GM19372 (cell line): ENCODE data around the gene TBC1D22A.

Source experiments
- ATAC-seq: cut with Tn5 transposase; IDR thresholded peaks from one replicate; pipeline ENCODE4 v1.9.1; 2021; ENCODE audit warnings: mild to moderate bottlenecking, low read depth, moderate library complexity; ENCODE audit not compliant: unreplicated experiment

TBC1D22A gene

GRCh38 chr22:46871826-46872225, 109.4 kb downstream of the TBC1D22A start:
- ATAC-seq, result no peak

DNA sequence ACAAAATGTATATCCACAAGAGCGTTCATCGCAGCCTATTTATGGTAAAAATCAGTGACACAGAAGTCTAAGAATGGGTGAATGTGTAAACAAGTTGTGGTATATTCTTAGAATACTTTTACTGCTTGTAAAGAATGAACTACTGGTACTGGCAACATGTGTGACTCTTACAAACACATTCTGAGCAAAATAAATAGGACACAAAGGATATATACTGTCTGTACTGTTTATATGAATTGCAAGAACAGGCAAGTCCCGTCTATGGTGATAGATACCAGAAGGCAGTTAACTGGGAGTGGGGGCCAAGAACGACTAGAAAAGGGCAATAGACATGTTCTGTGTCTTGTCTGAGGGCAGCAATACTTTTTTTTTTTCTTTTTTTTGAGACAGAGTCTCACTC, 112.6 kb downstream of the TBC1D22A start:
- ATAC-seq, result no peak

DNA sequence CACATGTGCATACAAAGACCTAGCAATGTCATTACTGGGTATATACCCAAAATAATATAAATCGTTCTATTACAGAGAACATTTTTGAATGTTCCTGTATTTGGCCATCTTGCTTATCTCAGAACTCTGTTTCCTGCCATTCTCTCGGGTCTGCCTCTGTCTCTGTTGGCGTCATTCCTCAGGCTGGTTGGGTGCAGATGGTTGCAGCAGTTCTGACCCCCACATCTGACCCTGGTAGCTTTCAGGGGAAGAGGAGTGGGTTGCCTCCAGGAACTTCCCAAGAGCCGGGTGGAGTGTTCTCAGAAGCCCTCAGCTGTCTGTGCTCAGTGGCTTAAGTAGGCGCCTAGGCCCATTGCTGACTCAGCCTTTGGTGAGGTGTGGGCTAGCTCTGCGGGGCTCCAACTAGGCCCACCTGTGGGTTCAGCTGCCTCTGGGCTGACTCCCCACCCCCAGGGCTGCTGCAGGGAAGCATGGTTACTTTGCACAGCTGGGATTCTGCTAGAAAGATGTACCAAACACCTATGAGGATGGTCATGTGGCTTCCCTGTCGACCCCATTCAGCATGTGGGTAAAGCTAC, 114.0 kb downstream of the TBC1D22A start:
- ATAC-seq, result no peak

DNA sequence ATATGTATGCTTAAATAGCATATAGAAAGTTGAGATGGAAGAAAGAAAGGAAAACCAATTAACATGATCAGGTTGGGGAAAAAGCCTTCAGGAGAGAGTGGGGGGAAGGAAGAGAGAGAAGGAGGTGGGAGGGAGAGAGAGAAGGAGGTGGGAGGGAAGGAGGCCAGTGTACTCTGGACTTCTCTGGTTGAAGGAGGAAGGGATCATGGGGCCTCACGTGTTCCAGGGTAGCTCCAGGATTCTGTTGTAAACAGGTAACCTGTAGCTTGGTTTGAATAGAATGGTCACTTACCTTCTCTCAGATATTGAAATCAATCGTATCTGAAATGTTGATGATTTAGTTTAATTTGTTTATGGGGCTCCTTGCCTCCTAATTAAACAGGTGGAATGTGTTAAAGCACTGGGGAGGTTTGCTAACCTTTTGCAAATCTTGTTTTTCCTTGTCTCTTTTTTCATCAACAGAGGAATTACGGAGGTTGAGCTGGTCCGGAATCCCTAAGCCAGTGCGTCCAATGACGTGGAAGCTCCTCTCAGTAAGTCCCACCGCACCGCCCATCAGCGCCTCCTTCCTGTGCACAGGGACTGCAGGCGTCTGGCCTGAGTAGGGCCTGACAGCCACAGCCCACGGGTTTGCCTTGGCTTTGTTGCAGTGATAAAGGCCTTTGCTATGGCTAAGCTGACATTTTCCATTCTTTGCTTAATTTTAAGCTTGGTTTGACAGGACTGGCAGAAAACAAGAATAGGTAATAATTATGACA, 115.9 kb downstream of the TBC1D22A start:
- no peak for ATAC-seq

GRCh38 chr22:46879083-46879482, 116.6 kb downstream of the TBC1D22A start:
- no peak for ATAC-seq

- no peak for ATAC-seq
Observed at GRCh38 chr22:46881373-46882118, 119.1 kb downstream of the TBC1D22A start.

DNA sequence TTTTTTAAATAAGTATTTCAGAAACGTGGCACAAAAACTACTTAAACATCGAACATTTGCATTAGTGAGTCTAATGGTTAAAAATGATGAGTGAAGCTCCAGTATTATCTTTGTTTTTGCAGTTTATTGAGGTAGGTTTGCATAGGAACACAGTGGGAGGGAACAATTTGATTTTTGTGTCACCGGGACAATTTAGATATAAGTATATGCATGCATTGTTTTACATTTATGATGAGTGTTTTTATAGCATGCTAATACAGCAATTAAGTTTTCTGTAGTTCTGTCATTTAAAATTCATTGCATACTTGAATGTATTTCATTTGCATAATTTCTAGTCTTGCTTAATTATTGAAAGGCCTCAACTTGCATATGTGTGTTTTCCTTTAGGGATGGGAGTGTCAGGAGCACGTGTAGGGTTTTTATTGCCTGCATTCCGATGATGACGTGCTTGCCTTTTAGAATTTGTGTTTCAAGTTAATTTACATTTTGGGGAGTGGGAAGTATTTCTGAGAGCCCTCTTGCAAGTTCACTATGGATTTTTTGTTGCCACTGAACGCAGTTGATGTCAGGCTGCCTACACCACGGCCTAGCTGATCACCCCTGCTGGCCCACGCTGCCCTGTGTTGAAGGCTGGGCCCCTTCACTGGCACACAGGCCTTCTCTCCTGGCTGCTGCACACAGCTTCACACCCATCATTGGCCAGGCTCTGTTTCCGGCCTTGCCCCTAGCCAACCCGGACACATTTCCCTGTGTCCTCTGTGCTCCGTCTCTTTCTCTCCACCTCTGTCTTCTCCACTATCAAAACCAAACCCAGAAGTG, 120.9 kb downstream of the TBC1D22A start:
- ATAC-seq, result no peak

GRCh38 chr22:46884365-46884764, 121.9 kb downstream of the TBC1D22A start:
- no peak for ATAC-seq

GRCh38 chr22:46887978-46888377, 125.5 kb downstream of the TBC1D22A start:
- ATAC-seq, result no peak

GRCh38 chr22:46890819-46891218, 128.4 kb downstream of the TBC1D22A start:
- no peak for ATAC-seq

DNA sequence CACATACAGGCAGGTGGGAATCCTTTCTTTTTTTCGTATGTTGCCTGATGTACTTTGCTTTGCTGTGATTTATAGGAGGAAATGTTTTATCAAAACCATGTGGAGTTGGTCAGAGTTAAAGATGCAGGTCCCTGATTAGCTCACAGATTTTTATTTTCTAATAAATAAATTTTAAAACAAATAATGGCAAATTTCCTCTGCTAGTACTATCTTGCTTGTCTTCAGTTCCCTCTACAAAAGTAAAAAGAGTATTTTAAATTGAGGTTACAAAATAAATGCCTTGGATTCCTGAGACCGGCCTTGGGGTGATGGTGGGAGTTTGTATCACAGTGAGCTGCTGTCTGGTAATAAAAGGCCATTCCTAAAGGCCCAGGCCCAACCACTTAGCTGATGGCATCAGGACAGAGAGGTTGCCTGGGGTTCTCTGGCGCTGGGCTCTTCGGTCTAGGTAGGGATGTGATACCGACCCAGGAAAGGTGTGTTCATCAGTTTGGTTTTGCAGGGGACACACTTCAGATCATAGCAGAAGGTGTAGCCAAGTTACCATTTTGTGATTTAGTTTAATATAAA, 129.0 kb downstream of the TBC1D22A start:
- no peak for ATAC-seq

DNA sequence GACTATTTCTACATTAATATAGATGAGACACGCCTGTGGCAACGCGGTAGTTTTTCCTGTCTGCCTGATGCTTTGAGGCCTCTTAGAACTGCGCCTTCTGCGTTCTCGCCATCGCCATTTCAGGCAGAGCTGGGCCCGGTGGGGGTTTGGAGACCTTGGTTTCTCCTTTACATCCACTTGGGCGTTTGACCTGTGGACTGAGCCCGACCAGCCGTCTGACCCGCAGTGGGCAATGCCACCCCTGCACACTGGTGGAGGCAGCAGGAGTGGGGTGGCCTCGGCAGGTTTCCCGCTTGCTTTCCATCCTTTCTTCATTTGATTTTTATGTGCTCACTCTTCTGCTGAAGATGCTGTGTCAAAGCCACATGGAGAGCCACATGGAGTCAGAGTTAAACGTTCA, 130.4 kb downstream of the TBC1D22A start:
- no peak for ATAC-seq

DNA sequence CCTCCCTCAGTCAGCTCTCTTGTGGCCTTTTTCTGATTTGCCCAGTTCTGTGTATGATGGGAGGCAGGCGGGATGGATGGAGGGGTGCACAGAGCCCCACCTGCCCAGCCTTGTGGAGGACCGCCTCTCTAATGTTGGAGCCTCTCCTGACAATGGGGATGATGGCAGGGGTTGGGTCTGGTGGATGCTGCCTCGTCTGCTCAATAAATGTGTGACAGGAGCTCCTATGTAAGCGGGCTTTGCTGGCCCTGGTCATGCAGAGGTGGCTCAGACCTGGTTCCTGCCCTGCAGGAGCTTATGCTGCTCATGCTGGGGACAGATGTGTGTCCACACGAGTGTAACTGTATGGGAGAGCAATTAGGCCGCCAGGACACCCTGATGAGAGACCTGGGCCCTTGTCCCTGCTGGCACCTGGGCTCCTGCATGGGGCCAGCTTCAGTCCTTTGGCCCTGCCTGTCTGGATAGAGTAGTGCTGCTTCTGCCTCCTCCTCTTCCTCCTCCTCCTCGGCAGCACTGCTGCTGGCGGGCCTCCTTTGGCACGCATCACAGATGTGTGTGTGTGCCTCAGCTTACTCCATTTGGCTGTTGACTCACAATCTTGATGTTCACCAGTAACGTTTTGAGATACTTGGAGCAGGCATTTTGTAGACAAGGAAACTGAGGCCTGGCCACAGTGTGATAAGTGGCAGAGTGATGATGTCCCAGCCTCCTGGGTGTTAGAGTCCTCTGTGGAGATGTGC, 131.0 kb downstream of the TBC1D22A start:
- no peak for ATAC-seq

DNA sequence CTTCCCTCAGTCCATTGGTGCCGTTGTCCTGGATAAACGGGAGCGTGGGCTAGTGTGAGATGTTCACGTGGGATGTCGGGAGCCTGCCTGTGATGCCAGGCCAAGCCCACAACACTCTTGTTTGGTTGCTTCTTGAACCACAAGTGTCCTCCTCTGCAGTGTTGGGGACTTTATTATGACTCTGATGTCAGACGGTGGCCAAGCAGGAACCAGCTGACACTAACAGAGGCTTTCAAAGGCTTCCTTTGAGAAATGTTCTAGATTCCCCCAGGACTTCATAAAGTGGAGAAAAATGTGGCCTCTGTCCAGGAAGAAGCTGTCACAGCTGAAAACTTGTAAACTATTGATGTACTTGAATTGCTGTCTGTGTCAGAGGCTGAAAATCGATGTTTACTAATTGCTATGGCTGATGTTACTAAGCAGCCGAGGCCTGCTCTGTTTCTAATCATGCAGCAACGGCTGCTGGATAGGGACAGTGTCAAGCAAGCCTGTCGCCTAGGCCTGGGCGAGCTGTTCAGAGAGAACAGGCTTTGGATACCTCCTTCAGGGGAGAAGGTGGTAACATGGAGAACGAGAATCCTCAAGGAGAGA, 131.7 kb downstream of the TBC1D22A start:
- no peak for ATAC-seq

GRCh38 chr22:46894851-46895640, 132.6 kb downstream of the TBC1D22A start:
- no peak for ATAC-seq

GRCh38 chr22:46895753-46896152, 133.3 kb downstream of the TBC1D22A start:
- ATAC-seq, result no peak

DNA sequence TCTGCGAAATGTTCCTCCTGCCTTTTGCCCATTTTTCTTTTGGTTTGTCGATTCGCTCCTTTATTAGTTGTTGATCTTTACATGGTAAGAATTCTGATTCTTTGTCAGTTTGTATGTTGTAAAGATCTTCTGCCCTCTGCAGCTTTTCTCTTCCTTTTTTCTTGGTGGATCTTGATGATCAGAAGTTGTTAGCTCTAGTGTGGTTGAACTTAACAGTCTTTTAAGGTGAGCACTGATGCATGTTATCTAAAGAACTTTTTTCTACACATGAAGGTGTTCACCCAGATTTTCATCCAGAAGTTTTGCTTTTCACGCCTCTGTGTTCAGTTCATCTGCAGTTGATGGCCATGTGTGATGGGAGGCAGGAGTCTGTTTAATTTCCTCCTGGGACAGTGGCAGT, 133.7 kb downstream of the TBC1D22A start:
- ATAC-seq, result no peak

GRCh38 chr22:46896568-46897245, 134.3 kb downstream of the TBC1D22A start:
- no peak for ATAC-seq
